NOMO-1 treated with dmso at 0.1 percent for 144 hours (cell line): Measurements from ENCODE around the gene FOXB2.
"Not testable (repeated sequence)": the region's sequence is repeated elsewhere in the genome, so short reads cannot be mapped to it uniquely, and the experiment has no call there.

Experiments used
- DNase-seq: peaks from one replicate; lab custom pipeline; 2025; ENCODE audit not compliant: unreplicated experiment; lab: John Stamatoyannopoulos, UW

The FOXB2 gene

GRCh38 chr9:77019236-77019925 is at the start of gene FOXB2:
FOXB2 (plus strand) TSS chr9:77019655; CDS start chr9:77019655, 0 bp downstream.
- DNase-seq = no peak

- DNase-seq = no peak
Observed at GRCh38 chr9:76969716-76970115, 49.7 kb upstream of the FOXB2 start.

GRCh38 chr9:76978831-76979230 is 40.6 kb upstream of the FOXB2 start:
- DNase-seq = not testable (repeated sequence)

- DNase-seq = no peak
Observed at GRCh38 chr9:76980566-76980965, 38.9 kb upstream of the FOXB2 start.

GRCh38 chr9:76984486-76984885 is 35.0 kb upstream of the FOXB2 start:
- no peak for DNase-seq

- DNase-seq = no peak
Observed at GRCh38 chr9:76985581-76985980, 33.9 kb upstream of the FOXB2 start.

- no peak for DNase-seq
Observed at GRCh38 chr9:76987594-76988200, 31.8 kb upstream of the FOXB2 start.

GRCh38 chr9:76988941-76989340 is 30.5 kb upstream of the FOXB2 start:
- DNase-seq = no peak

- DNase-seq = no peak
Observed at GRCh38 chr9:76989501-76989900, 30.0 kb upstream of the FOXB2 start.

GRCh38 chr9:76996700-76997099 is 22.8 kb upstream of the FOXB2 start:
- DNase-seq = no peak

DNA sequence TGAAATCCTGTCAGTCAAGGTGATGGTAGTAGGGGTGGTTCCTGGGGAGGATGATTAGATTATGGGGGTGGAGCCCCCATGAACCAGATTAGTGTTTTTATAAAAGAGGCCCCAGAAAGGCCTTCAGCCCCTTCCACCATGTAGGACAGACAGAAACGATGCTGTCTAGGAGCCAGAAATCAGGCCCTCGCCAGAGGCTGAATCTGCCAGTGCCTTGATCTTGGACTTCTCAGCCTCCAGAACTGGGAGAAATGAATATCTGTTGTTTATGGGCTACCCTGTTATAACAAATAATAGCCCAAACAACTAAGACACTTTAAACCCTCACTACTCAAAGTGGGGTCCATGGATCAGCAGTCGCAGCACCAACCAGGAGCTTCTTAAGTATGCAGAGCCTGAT is 20.2 kb upstream of the FOXB2 start:
- DNase-seq = no peak

DNA sequence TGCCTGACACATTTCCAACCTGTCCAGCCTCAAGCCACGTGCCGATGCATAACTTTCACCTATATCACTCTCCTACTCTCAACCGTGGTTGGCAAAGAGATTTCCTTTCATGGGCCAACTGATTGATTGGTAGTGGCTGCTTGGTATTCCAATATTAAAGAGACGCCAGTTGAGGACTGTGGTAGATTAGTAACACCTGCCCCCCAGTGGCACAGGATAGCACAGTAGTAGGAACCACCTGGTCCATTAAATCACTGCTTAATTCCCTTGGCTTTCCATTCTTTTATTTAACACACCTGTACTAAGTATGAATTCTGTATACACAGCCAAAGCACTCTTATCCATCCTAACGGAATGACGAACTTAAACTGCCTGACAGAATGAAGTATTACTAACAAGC is 19.1 kb upstream of the FOXB2 start:
- no peak for DNase-seq

DNA sequence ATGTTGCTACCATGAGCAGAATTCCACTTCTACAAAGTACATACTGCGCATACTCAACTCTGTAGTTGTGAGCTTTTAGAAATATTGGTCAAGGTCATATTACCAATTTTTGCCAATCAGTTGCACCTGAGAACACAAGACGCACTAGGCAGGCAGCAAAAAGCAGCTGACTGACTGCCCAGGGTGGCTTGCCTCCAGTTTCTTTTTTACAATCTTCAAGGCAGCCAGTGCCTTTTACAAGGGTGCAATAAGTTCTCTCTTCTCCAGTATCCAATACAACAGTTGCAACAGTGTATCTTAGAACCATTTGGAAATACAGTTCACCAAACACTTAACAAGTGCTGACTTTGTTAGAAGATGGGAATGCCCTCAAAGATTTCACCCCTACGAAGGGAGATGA is 16.1 kb upstream of the FOXB2 start:
- DNase-seq = no peak

GRCh38 chr9:77005216-77005615 is 14.2 kb upstream of the FOXB2 start:
- DNase-seq = no peak

DNA sequence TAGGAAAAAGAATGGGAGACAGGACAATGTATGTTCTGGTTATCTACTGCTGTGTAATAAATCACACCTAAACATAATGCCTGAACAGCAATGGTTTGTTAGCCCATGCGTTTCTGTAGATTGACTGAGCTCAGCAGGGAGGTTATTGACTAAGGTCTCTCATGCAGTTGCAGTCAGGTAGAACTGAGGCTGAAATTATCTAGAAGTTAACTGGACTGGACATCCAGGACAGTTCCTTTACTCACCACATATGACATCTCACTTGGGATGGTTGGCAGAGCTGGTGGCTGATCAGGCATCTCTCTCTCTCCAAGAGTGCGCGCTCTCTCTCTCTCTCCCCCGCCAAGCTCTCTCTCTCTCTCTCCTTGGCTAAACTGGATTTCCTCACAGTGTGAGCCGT is 8.9 kb upstream of the FOXB2 start:
- DNase-seq = no peak

DNA sequence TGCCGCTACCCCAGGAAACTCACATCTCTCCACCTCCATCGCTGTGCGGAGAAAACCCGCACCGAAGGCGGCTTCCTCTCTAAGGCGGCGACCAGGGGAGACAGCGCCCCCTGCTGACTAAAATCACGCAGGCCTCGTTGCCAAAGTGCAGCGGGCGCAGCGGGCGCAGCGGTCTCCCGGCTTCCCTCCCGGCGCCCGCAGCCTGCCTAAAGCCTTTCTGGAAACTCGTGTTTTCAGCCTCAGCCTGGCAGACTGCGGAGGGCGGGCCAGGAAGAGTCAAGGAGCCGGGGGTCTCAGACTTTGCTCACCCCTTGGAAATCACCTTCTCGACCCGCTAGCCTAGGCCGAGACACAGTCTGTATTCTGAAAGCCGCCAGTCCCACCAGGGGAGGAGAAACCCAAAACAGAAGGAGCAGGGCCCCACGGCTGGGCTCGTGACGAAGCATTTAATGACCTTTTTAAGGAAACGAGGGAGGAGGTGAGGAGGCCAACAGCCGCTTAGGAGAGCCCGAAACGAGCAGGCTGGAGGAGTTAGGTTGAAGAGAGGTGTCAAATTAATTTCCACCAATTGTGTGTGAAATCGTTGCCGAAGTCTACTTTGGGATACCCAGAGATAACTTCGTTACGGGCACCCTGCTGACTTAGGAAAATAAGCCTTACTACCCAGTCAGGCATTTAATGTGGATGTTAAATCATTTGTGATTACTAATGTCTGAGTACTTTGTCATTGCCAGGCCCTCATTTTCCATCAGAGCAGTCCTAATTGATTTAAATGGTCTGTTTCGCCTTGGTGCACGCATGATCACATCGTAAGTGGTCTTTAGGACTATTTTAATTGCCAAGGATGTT is 7.3 kb upstream of the FOXB2 start:
- DNase-seq = no peak

DNA sequence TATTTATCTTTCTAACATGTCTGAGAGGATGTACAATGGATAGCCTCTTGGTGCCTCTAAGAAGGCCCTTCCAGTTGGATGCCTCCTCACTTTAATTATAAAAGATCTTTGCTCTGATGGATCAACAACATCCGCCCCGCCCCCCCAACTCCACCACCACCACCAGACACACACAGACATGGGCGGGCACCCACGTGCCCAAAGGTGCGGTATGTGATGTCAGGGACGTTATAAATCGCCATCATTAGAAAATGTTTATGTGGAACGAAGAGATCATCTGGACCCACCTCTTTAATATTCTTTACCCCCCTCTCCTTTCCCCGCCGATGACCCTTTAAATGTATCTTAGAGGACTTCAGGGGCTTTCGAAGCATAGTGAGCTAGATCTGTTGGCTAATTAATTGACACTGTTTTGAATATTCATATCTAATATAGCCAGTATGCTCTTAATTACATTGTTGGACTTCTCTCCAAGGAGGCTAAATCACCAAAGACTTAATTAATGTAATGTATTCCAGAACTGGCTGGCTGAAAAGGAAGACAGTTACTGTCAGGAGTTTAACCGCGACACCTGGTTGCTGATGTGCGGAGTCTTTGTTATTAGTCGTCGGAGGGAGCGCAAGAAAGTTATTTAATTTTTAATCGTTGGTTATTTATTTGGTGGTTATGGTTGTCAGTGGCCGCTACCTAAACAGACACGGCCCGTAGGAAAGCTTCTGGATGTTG is 6.1 kb upstream of the FOXB2 start:
- no peak for DNase-seq

DNA sequence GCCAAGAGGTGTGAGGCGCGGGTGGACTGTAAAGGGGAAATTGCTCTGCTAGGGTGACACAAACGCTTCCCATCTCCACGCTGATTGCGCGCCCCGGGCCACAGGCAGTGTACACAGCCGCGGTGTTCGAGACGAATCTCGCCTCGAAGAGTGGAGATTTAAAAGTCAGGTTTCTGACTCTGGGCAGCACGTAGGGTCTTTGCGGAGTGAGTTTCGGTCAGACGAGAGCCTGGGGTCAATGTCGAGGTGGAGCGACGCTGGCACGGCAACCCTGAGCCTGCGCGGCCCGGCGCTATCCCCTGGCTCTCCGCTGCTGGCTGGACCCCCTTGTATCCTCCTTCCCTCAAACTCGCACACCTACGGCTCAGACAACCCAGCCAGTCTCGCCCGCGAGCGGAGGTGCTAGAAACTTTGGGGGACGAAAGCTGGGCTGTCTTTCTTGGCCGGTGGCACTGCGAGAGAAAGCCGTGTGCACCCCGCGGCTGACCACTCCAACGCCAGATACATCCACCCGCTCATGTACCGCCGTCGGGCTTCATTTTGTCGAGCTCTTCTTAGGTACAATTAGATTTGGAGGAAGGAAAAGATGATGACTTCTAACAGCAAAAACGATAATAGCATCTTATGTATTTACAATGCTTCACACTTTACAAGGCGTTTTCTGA is 5.4 kb upstream of the FOXB2 start:
- DNase-seq = no peak

GRCh38 chr9:77014597-77015263 is 4.7 kb upstream of the FOXB2 start:
- DNase-seq = no peak

DNA sequence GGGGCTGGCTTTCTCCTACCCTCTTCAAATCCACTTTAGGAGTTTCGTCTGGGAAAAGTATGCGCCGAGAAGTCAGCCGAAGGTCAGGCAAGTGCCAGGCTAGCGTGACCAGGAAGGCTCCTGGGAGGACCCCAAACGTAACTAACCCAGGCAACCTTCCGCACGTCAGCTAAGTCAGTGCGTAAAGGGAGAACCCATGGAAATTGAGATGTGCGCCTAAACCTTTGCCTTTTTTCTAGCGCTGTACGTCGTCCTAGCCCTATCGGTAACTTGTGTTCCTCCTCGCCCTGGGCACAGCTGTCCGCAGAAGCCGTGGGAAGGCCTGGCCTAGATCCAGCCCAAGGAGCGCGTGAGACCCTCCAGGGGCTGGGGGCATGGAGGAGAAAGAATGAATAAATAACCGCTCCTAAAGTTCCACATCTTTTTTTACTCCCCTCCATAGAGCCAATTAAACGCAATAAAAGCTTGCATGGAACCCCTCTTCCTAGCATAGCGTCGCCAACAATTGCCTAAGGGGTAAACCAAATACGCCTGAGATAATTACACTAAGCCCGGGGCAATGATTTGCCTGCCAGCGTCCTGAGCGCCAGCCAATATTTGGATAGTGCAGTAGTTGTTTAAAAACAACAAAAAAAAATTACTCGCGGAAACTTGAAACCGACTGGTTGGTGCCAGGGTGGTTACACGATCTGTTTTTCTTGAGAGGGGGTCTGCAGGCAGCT is 4.0 kb upstream of the FOXB2 start:
- DNase-seq = no peak
